ENCODE results near the gene CUBN. TPM values are rescaled to one million over a fixed set of nuclear protein-coding genes. Genes with fewer than 3 reads are reported as not detected.
A peak's percentile ranks its signal among the peaks of the same experiment; 100 is the strongest.

CUBN gene
- total and polyA plus RNA-seq, 5 donors from 2014 or later = 0.01 to 4.7 (median 0.15) TPM

GRCh38 chr10:16809074-16809718, 320.4 kb downstream of the CUBN start:
- Mint-ChIP-seq H3K4me3 (peak overlapping the region in 1 of 4 donors; percentile 12), H3K4me1 (peaks cover 19 to 47% (median 37%) of the 10 kb centered on the region in 4 donors), H3K36me3 (peaks cover 18% of the 10 kb centered on the region), H3K27ac (no peak overlapping the region), H3K9me3 (no peaks in the 10 kb centered on the region), H3K27me3 (no peaks in the 10 kb centered on the region)
- ATAC-seq (ENCODE audit: low read depth in 2 of 2) (peak; percentile 79 to 80), DNase-seq (peak; percentile 19 to 56 (median 54))
- Histone ChIP-seq H3K4me3 (ENCODE audit: low read depth, low read length) (no peak overlapping the region), H3K27ac (ENCODE audit: insufficient read depth, low read length, poor library complexity, severe bottlenecking) (no peak overlapping the region), H3K27me3 (ENCODE audit: control insufficient read depth, insufficient read depth, low read length) (no peaks in the 10 kb centered on the region), H3K36me3 (ENCODE audit: control insufficient read depth, insufficient read depth, low read length) (peaks cover 5% of the 10 kb centered on the region), H3K9me3 (ENCODE audit: control insufficient read depth in 2 of 2, low read length in 2 of 2) (no peaks in the 10 kb centered on the region), H3K4me1 (ENCODE audit: control insufficient read depth, insufficient read depth, low read length, poor library complexity, severe bottlenecking) (peaks cover 5% of the 10 kb centered on the region)

GRCh38 chr10:16804123-16804522, 325.5 kb downstream of the CUBN start:
- Mint-ChIP-seq H3K27me3 (no peaks in the 10 kb centered on the region), H3K4me1 (peaks cover 24 to 54% (median 33%) of the 10 kb centered on the region in 4 donors), H3K9me3 (no peaks in the 10 kb centered on the region), H3K36me3 (peaks cover 22% of the 10 kb centered on the region), H3K4me3 (no peak overlapping the region), H3K27ac (peak overlapping the region in 1 of 3 donors; percentile 20)
- Histone ChIP-seq H3K27me3 (ENCODE audit: control insufficient read depth, insufficient read depth, low read length) (no peaks in the 10 kb centered on the region), H3K27ac (ENCODE audit: insufficient read depth, low read length, poor library complexity, severe bottlenecking) (no peak overlapping the region), H3K4me3 (ENCODE audit: low read depth, low read length) (no peak overlapping the region), H3K36me3 (ENCODE audit: control insufficient read depth, insufficient read depth, low read length) (peaks cover 5% of the 10 kb centered on the region), H3K4me1 (ENCODE audit: control insufficient read depth, insufficient read depth, low read length, poor library complexity, severe bottlenecking) (peaks cover 5% of the 10 kb centered on the region), H3K9me3 (ENCODE audit: control insufficient read depth in 2 of 2, low read length in 2 of 2) (no peaks in the 10 kb centered on the region)
- ATAC-seq (ENCODE audit: low read depth in 2 of 2) (no peak), DNase-seq (no peak)

- ATAC-seq (ENCODE audit: low read depth in 2 of 2) = no peak
- Histone ChIP-seq H3K4me3 (ENCODE audit: low read depth, low read length) (no peak overlapping the region), H3K27ac (ENCODE audit: insufficient read depth, low read length, poor library complexity, severe bottlenecking) (no peak overlapping the region), H3K9me3 (ENCODE audit: control insufficient read depth in 2 of 2, low read length in 2 of 2) (no peaks in the 10 kb centered on the region), H3K4me1 (ENCODE audit: control insufficient read depth, insufficient read depth, low read length, poor library complexity, severe bottlenecking) (peaks cover 5% of the 10 kb centered on the region), H3K36me3 (ENCODE audit: control insufficient read depth, insufficient read depth, low read length) (peaks cover 5% of the 10 kb centered on the region), H3K27me3 (ENCODE audit: control insufficient read depth, insufficient read depth, low read length) (no peaks in the 10 kb centered on the region)
- Mint-ChIP-seq H3K27me3 (no peaks in the 10 kb centered on the region), H3K4me1 (peaks cover 23 to 55% (median 32%) of the 10 kb centered on the region in 4 donors), H3K27ac (peak overlapping the region in 2 of 3 donors; percentile 20 to 45), H3K4me3 (no peak overlapping the region), H3K9me3 (no peaks in the 10 kb centered on the region), H3K36me3 (peaks cover 24% of the 10 kb centered on the region)
- DNase-seq = no peak
Measured at GRCh38 chr10:16803464-16803863, 326.1 kb downstream of the CUBN start.

- H3K4me3 ChIP-seq (ENCODE audit: low read depth, low read length) = no peak overlapping the region
- peaks cover 36% of the 10 kb centered on the region for H3K36me3 Mint-ChIP-seq
- H3K36me3 ChIP-seq (ENCODE audit: control insufficient read depth, insufficient read depth, low read length) = peaks cover 7% of the 10 kb centered on the region
- peaks cover 21 to 67% (median 45%) of the 10 kb centered on the region in 4 donors for H3K4me1 Mint-ChIP-seq
- H3K27ac Mint-ChIP-seq = peak overlapping the region in 2 of 3 donors; percentile 8 to 66
- no peak overlapping the region for H3K27ac ChIP-seq (ENCODE audit: insufficient read depth, low read length, poor library complexity, severe bottlenecking)
- no peaks in the 10 kb centered on the region for H3K9me3 Mint-ChIP-seq
- H3K27me3 Mint-ChIP-seq = no peaks in the 10 kb centered on the region
- H3K4me1 ChIP-seq (ENCODE audit: control insufficient read depth, insufficient read depth, low read length, poor library complexity, severe bottlenecking) = peaks cover 5% of the 10 kb centered on the region
- H3K27me3 ChIP-seq (ENCODE audit: control insufficient read depth, insufficient read depth, low read length) = no peaks in the 10 kb centered on the region
- H3K4me3 Mint-ChIP-seq = peak overlapping the region in 1 of 4 donors; percentile 12
- DNase-seq = no peak
- no peaks in the 10 kb centered on the region for H3K9me3 ChIP-seq (ENCODE audit: control insufficient read depth in 2 of 2, low read length in 2 of 2)
- ATAC-seq (ENCODE audit: low read depth in 2 of 2) = no peak
Measured at GRCh38 chr10:16799621-16800020, 330.0 kb downstream of the CUBN start.

- no peak for DNase-seq
- peaks cover 16 to 60% (median 46%) of the 10 kb centered on the region in 4 donors for H3K4me1 Mint-ChIP-seq
Measured at GRCh38 chr10:16798571-16798970, 331.0 kb downstream of the CUBN start.

GRCh38 chr10:16795410-16796073, 334.1 kb downstream of the CUBN start:
- H3K9me3 Mint-ChIP-seq = no peaks in the 10 kb centered on the region
- Histone ChIP-seq H3K27me3 (ENCODE audit: control insufficient read depth, insufficient read depth, low read length) (no peaks in the 10 kb centered on the region), H3K9me3 (ENCODE audit: control insufficient read depth in 2 of 2, low read length in 2 of 2) (no peaks in the 10 kb centered on the region), H3K27ac (ENCODE audit: insufficient read depth, low read length, poor library complexity, severe bottlenecking) (no peak overlapping the region), H3K4me1 (ENCODE audit: control insufficient read depth, insufficient read depth, low read length, poor library complexity, severe bottlenecking) (peaks cover 5% of the 10 kb centered on the region), H3K4me3 (ENCODE audit: low read depth, low read length) (no peak overlapping the region), H3K36me3 (ENCODE audit: control insufficient read depth, insufficient read depth, low read length) (peaks cover 17% of the 10 kb centered on the region)
- peaks cover 43% of the 10 kb centered on the region for H3K36me3 Mint-ChIP-seq
- H3K27me3 Mint-ChIP-seq = no peaks in the 10 kb centered on the region
- peaks cover 15 to 46% (median 33%) of the 10 kb centered on the region in 4 donors for H3K4me1 Mint-ChIP-seq
- DNase-seq (no peak), ATAC-seq (ENCODE audit: low read depth in 2 of 2) (no peak)
- peak overlapping the region in 2 of 3 donors; percentile 7 to 29 for H3K27ac Mint-ChIP-seq
- no peak overlapping the region for H3K4me3 Mint-ChIP-seq

More at GRCh38 chr10:16798571-16798970, 331.0 kb downstream of the CUBN start:
- ATAC-seq (ENCODE audit: low read depth in 2 of 2) = no peak
- Histone ChIP-seq H3K4me3 (ENCODE audit: low read depth, low read length) (no peak overlapping the region), H3K27me3 (ENCODE audit: control insufficient read depth, insufficient read depth, low read length) (no peaks in the 10 kb centered on the region), H3K27ac (ENCODE audit: insufficient read depth, low read length, poor library complexity, severe bottlenecking) (no peak overlapping the region), H3K36me3 (ENCODE audit: control insufficient read depth, insufficient read depth, low read length) (peaks cover 11% of the 10 kb centered on the region), H3K4me1 (ENCODE audit: control insufficient read depth, insufficient read depth, low read length, poor library complexity, severe bottlenecking) (peaks cover 5% of the 10 kb centered on the region), H3K9me3 (ENCODE audit: control insufficient read depth in 2 of 2, low read length in 2 of 2) (no peaks in the 10 kb centered on the region)
- H3K27me3 Mint-ChIP-seq = no peaks in the 10 kb centered on the region
- peaks cover 35% of the 10 kb centered on the region for H3K36me3 Mint-ChIP-seq
- H3K4me3 Mint-ChIP-seq = peak overlapping the region in 1 of 4 donors; percentile 22
- no peaks in the 10 kb centered on the region for H3K9me3 Mint-ChIP-seq
- peak overlapping the region in 1 of 3 donors; percentile 69 for H3K27ac Mint-ChIP-seq

- peaks cover 18% of the 10 kb centered on the region for H3K36me3 ChIP-seq (ENCODE audit: control insufficient read depth, insufficient read depth, low read length)
- Mint-ChIP-seq H3K4me3 (no peak overlapping the region), H3K9me3 (no peaks in the 10 kb centered on the region), H3K27me3 (no peaks in the 10 kb centered on the region), H3K27ac (peak overlapping the region in 2 of 3 donors; percentile 6 to 50), H3K36me3 (peaks cover 54% of the 10 kb centered on the region), H3K4me1 (peaks cover 2 to 44% (median 33%) of the 10 kb centered on the region in 4 donors)
- no peak overlapping the region for H3K4me3 ChIP-seq (ENCODE audit: low read depth, low read length)
- no peak for DNase-seq
- no peaks in the 10 kb centered on the region for H3K27me3 ChIP-seq (ENCODE audit: control insufficient read depth, insufficient read depth, low read length)
- no peak for ATAC-seq (ENCODE audit: low read depth in 2 of 2)
- no peak overlapping the region for H3K27ac ChIP-seq (ENCODE audit: insufficient read depth, low read length, poor library complexity, severe bottlenecking)
- H3K4me1 ChIP-seq (ENCODE audit: control insufficient read depth, insufficient read depth, low read length, poor library complexity, severe bottlenecking) = no peaks in the 10 kb centered on the region
- H3K9me3 ChIP-seq (ENCODE audit: control insufficient read depth in 2 of 2, low read length in 2 of 2) = no peaks in the 10 kb centered on the region
Measured at GRCh38 chr10:16794005-16794404, 335.6 kb downstream of the CUBN start.
